Subcutaneous adipose tissue (tissue), 4 donors: ENCODE data around the gene PLA2G4D. TPM values are rescaled to one million over a fixed set of nuclear protein-coding genes. Genes with fewer than 3 reads are reported as not detected.

Experiments used
- CTCF ChIP-seq: fragments of 450-650 bp; IDR thresholded peaks from one replicate; pipeline ENCODE4 v1.5.1; 2016; ENCODE audit warnings: low read depth, mild to moderate bottlenecking, control low read depth, antibody characterized with exemption, moderate library complexity
- total RNA-seq, 4 donors: library from RNA; depleted of rRNA; stranded (reverse); fragments of >200 nt; gene quantifications; one replicate each; pipeline ENCODE4 v1.1.0, GENCODE V29; 2016

Gene PLA2G4D
- total RNA-seq, 4 donors from 2014 or later: 0.57 TPM; not detected in 3

- TF ChIP-seq CTCF: no peak
These were observed 6.2 kb downstream of the PLA2G4D start for GRCh38 chr15:42087926-42088800.

GRCh38 chr15:42087460-42087859 lies 6.9 kb downstream of the PLA2G4D start:
- TF ChIP-seq CTCF: no peak

- no peak for TF ChIP-seq CTCF
These were observed 8.6 kb downstream of the PLA2G4D start for GRCh38 chr15:42085721-42086120.

- TF ChIP-seq CTCF: no peak
These were observed 9.1 kb downstream of the PLA2G4D start for GRCh38 chr15:42085236-42085605.

GRCh38 chr15:42084465-42085235 lies 9.7 kb downstream of the PLA2G4D start:
- TF ChIP-seq CTCF: no peak

- TF ChIP-seq CTCF: no peak
These were observed 10.4 kb downstream of the PLA2G4D start for GRCh38 chr15:42083916-42084315.

GRCh38 chr15:42083605-42083908 lies 10.8 kb downstream of the PLA2G4D start:
- no peak for TF ChIP-seq CTCF
